Epidermal melanocyte (primary cell): ENCODE results near the gene CWC25.
A peak's percentile ranks its signal among the peaks of the same experiment; 100 is the strongest.
"Not testable (repeated sequence)": the region's sequence is repeated elsewhere in the genome, so short reads cannot be mapped to it uniquely, and the experiment has no call there.

Experiments used
- DNase-seq: peaks from one replicate; pipeline ENCODE4 v3.0.0; 2011; ENCODE audit warnings: low spot score; ENCODE audit not compliant: insufficient read length

Gene CWC25

GRCh38 chr17:38853292-38854219 is 28.4 kb upstream of the CWC25 start, which contains the start of gene RPL23:
TSS of gene RPL23 (minus strand) at chr17:38853721. CDS start at chr17:38853710, 11 bp downstream.
- DNase-seq: peak; percentile 95

DNA sequence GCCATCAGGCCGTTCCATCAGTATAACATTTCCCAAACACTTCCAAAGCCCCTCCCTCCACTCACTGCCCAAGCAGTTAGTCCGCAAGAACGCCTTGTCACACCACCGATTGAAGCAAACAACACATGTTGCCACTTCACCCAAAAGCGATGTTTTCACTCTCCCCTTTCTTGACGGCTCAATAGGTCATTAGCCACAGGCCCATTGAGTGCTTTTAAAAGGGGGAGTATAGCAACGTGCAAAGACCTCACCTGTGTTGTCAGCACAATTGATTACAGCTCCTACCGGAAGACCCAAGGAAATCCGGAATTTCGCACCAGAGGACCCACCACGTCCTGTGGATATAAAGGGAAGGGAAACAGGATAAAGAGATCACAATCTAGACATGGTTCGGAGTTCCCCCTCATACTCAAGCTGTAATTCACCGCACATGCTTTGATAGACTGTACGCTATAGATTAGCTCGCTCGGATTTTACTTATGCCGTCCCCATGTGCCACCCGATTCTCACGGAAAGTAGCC is 27.7 kb upstream of the CWC25 start:
- no peak for DNase-seq

GRCh38 chr17:38851434-38851833 is 26.3 kb upstream of the CWC25 start:
- DNase-seq: no peak

DNA sequence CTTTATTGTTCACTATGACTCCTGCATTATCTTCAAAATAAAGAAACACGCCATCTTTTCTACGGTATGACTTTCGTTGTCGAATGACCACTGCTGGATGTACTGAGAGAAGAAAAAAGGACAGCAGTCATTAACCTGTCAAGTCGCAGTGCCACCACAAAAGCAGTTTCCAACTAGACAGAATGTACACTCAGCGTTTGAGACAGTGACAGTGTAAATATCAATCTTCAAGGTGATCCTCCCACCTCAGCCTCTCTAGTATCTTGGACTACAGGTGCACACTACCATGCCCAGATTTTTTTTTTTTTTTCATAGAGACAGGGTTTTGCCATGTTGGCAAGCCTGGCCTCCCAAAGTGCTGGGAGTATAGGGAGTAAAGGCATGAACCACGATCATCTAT is 25.3 kb upstream of the CWC25 start:
- no peak for DNase-seq

GRCh38 chr17:38848939-38849605 is 24.0 kb upstream of the CWC25 start:
- DNase-seq: no peak

- DNase-seq: no peak
Measured at GRCh38 chr17:38848557-38848891, 23.4 kb upstream of the CWC25 start.

DNA sequence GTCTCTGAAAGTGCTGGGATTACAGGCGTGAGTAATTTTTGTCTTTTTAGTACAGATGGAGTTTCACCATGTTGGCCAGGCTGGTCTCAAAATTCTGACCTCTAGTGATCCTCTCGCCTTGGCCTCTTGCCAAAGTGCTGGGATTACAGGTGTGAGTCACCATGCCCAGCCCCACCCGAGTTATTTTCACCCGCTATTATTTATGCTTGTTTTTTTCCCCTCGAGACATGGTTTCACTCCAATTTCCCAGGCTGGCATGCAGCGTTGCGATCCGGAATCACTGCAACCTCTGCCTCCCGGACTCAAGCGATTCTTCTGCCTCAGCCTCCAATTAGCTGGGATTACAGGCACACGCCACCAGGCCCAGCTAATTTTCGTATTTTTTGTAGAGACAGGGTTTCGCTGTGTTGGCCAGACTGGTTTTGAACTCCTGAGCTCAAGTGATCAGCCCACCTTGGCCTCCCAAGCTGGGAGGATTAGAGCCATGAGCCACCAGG is 19.2 kb upstream of the CWC25 start:
- DNase-seq: no peak

DNA sequence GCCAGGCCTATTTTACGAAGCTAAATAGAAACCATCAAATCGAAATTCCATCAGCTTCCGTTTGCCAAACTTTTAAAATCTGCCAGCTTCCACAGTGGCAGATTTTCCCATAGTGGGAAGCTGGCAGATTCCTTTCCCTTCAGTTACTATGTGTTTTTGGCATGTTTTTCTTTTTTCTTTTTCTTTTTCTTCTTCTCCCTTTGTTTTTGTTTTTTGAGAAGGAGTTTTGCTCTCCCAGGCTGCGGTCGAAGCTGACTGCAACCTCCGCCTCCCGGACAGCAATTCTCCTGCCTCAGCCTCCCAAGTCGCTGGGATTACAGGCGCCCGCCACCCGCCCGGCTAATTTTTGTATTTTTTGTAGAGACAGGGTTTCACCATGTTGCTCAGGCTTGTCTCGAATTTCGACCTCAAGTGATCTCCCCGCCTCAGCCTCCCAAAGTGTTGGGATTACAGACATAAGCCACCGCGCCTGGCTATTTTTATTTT is 684 bp upstream of the CWC25 start:
- DNase-seq: no peak

DNA sequence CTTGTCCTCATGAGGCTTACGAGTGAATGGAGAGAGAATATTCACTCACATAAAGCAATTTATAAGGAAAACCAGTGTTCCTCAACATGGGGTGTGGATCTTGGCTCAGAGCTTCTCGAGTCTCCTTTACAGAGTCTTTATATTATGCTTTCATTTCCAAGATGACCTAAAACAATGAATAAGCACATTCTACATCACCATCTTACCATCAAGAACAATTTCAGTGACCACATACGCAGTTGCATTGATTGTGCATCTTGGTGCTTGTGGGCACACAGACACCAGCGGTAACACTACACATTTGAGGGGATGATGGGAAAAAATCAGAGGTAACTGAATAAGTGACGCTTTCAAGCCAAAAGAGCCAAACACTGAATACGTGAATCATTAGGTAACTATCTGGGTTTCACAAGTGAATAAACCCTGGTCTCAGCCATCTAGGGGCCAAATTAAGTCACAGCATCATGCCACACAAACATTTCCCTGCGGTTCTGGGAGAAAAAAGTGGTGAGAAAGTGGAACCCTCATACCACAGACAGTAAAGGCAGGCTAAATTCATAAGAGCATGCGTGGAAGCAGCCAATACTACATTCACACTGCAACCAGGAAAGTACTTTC is 9.4 kb downstream of the CWC25 start:
- DNase-seq: no peak

DNA sequence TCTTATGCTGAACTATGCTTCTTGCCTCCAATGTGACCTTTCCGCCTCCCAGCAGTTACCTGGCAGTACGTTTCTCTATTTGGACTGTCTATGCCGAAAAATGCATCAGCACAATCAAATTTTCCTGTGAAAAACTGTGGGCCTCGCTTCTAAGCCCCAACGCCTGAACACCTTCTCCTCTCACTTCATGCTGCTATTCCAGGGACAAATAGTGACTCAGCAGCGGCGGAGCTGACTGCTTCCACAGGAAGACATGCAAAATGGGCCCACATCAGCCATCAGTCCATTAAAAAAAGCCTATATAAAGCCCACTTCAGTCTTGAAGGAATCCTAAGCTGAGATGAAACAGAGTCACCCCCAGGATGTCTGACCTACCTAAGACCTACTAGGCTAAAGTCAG is 15.3 kb downstream of the CWC25 start:
- no peak for DNase-seq

DNA sequence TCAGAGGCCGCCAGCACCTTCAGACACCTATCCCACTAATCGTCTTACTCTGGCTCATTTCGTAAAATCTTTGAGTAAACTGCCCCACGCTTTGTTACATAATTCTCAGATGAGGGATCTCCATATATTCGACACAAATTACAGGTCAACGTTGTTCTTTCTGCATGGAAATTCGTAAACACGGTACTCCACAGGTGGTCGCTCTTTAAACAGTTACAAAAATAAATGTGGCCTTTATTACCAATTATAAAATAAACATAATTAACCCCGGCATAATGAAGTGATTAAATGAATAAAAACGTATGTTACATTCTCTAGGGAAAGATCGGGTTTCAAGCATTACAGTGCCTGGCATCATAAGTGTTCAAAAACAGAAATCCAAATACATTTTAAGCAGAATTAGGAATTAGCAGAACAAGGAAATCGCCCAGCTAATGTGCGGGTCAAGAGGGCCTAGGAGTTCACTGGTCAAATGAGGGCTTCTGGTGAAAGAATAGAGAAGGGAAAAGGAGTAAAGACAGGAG is 24.8 kb downstream of the CWC25 start:
- no peak for DNase-seq

DNA sequence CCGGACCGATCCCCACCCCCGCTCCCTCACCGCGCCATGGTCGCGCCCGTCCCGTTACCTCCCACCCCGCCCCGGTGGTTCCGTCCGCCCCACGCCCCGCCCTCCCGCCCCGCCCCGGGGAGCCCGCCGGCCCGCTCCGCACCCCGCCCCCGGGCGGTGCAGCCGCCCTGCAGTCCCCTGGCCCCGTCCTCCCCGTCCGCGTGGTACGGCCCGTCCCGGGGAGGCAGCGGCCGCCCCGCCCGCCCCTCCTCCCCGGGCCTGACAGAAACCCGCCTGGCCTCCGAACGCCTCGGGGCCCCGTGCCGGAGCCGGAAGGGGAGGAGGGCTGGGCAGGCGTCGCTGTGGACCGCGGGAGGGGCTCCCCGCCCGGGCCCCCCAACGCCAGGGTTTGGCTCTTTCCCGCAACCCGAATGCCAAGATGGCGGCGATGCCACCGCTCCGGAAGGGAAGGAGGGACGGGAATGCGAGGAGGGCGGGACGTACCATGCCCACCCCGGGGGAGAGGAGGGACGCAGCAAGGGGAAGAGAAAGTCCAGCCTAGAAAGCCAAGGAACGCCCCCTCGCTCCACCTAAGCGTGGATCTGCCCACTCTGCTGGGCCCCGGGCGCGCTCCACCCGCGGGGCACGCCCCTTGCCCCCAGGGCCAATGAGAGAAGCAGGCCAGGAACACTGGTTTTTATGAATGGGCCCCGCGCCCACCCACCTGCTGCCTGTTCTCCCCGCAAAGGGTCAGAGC is 25.5 kb downstream of the CWC25 start, which contains the start of gene PIP4K2B:
Gene PIP4K2B, minus strand, starts transcription at position 56 of the 736 bp plus-strand sequence. CDS start 132 bp downstream, outside the sequence.
- peak; percentile 97 for DNase-seq

DNA sequence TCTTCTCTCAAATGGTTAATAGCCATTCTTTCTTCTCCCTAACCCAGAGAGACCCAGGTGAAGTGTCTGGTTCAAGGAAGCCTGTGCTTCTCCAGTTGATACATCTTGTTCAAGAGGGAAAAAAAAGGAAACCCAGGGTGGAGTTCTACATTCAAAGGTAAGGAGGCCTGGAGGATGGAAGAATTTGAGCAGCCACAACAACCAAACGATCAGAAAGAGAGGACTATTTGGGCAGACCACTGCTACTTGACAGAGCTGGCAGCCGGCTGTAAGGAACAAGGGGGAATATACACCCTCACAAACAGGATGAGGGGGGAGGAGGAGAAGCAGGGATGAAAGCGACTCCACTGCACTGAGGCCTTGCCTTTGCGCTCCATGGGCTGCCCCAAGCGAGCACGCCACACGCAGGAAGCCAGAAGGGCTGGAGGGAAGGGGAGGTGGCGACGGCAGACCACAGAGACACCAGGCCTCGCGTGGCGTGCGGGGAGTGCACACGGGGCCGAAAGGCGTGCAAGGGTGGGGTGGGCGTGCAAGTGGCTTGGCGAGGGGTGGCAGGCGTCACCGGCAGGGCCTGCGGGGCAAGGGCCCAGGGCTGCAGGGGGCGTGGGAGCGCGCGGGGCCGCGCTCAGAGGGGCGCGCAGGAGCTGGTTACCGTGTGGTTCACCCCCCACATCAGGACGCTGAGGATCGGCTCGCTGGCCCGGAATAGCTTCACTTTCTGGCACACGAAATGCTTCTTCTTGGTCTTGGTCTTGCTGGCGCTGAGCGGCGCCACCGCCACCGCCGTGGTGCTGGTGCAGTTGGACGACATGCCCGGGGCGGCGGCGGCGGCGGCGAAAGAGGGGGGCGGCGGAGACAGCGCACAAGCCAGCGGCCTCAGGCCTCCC is 26.3 kb downstream of the CWC25 start:
- peak; percentile 66 for DNase-seq

- no peak for DNase-seq
Measured at GRCh38 chr17:38797828-38798227, 27.3 kb downstream of the CWC25 start.

DNA sequence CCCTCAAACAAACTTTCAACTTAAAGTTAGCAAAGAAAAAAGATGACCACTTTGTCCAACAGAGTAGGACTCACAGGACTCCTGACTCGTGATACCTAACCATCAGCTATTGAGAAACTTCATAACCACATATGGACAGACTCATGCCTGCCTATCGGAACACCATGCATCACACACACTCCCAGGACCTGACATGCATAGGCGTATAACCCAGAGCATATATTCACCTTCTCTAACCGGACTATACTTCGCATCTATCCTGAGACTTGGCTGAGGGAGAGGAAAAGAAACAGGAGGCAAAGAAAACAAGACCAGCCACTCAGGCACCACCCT is 28.0 kb downstream of the CWC25 start:
- DNase-seq: no peak

DNA sequence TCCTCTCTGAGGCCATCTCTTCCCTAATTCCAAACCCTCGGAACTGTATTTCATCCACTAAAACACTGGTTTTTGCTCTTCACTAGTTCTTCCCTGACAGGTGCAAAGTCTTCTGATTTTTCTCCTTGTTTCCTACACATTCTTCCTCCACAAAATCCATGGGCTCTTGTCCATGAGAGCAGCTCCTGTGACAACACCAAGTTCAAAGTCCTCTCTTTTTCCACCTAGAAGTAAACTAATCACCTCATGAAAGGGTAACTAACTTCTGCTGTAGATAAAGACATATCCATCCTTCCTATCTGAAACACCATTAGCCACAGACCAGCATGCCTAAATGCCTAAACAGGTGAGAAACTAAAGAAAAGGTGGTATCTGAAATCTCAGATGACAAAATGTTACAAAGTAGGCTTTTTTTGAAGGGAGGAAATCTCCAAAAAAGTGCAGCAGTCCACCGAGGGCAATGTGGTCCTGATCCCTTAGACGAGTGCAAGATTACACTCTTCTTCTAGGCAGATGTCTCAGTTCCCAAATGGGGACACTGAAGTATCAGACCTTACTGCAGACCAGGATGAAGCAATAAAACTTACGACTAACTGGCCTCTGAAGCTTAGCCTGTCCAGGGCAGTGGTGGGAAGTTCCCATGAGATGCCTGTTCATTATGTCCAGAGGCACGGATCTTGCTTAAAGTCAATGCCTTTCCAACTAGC is 28.5 kb downstream of the CWC25 start:
- DNase-seq: no peak

GRCh38 chr17:38794221-38794620 is 30.9 kb downstream of the CWC25 start:
- DNase-seq: no peak

- no peak for DNase-seq
Measured at GRCh38 chr17:38791162-38791561, 34.0 kb downstream of the CWC25 start.

DNA sequence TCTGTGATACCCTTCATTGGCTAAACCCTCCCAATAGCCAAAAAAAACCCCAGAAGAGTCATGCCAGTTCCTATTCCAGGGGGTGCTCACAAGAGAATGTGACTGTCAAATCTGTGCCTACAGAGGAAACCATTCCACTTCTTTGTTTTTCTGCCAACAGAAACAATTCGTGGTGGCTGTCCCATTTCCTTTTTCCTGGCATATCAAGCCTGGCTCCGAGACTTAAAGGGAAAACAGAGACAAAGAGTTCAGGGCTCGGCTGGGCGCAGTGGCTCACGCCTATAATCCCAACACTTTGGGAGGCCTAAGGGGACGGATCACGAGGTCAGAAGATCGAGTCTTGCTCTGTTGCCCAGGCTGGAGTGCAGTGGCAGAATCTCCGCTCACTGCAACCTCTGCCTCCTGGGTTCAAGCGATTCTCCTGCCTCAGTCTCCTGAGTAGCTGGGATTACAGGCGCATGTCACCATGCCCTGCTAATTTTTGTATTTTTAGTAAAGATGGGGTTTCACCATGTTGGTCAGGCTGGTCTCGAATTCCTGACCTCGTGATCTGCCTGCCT is 34.9 kb downstream of the CWC25 start:
- not testable (repeated sequence) for DNase-seq
